ENCODE data around the gene TUB. TPM values are rescaled to one million over a fixed set of nuclear protein-coding genes. Genes with fewer than 3 reads are reported as not detected.
A peak's percentile ranks its signal among the peaks of the same experiment; 100 is the strongest.

The TUB gene
- total and polyA plus RNA-seq, 2 of the 13 experiments (the other 11 are each of a cell fraction or from before 2014, with no cell fraction given) = 4.3 to 5.6 TPM

DNA sequence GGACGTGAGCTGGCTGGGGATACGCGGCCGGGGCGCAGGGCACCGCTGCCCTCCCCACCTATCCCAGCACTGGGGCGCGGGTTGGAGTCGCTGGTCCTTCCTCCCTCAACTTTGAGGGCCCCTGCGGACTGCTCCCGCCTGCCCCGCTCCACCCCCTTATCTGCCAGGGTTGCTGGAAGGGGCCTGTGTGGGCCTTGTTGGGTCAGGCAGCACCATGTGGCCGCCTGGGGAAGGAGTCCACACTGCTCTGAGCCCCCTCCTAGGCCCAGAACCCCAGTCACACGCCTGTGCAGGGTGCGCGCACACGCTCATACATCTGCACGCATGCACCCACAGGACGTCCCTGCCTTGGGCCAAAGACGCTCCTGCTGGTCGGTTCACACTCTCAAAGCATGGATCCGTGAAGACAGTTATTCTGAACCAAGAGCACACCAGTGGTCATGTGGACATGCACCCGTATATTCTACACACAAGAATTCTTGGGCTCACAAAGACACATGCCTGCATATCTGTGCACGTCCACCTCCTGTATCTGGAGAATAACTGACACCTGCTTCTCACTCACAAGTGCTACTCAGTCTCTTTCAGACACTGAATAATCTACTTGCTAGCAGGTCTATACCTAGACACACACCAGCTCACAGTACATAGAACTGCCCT lies 710 bp downstream of the TUB start (continued):
- TF ChIP-seq, protein P1, sequence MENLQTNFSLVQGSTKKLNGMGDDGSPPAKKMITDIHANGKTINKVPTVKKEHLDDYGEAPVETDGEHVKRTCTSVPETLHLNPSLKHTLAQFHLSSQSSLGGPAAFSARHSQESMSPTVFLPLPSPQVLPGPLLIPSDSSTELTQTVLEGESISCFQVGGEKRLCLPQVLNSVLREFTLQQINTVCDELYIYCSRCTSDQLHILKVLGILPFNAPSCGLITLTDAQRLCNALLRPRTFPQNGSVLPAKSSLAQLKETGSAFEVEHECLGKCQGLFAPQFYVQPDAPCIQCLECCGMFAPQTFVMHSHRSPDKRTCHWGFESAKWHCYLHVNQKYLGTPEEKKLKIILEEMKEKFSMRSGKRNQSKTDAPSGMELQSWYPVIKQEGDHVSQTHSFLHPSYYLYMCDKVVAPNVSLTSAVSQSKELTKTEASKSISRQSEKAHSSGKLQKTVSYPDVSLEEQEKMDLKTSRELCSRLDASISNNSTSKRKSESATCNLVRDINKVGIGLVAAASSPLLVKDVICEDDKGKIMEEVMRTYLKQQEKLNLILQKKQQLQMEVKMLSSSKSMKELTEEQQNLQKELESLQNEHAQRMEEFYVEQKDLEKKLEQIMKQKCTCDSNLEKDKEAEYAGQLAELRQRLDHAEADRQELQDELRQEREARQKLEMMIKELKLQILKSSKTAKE (CRISPR knock-in tag; IDR thresholded peaks at IDR 0.05; ENCODE audit: borderline replicate concordance) = no peak
- TF ChIP-seq KDM2A (CRISPR knock-in tag; IDR thresholded peaks at IDR 0.05; ENCODE audit: borderline replicate concordance, low read depth) (peak; percentile 52; the same call in 1 of the 2 replicates), SAP130 (CRISPR knock-in tag; IDR thresholded peaks at IDR 0.05; ENCODE audit: low read depth) (no peak), REL (CRISPR knock-in tag; conservative IDR thresholded peaks at IDR 0.05) (no peak), ZNF33B (CRISPR knock-in tag; IDR thresholded peaks at IDR 0.05) (no peak), ZNF343 (CRISPR knock-in tag; IDR thresholded peaks at IDR 0.05) (no peak), KDM5A (IDR thresholded peaks at IDR 0.05; ENCODE audit: borderline replicate concordance, low read length) (no peak), ZNF232 (CRISPR knock-in tag; IDR thresholded peaks at IDR 0.05; ENCODE audit: borderline replicate concordance) (no peak), RAD51 (IDR thresholded peaks at IDR 0.05; ENCODE audit: borderline replicate concordance) (no peak), PHF8 (CRISPR knock-in tag; IDR thresholded peaks at IDR 0.05) (peak; percentile 61; the same call in 1 of the 2 replicates), ZNF749 (CRISPR knock-in tag; IDR thresholded peaks at IDR 0.05; ENCODE audit: borderline replicate concordance) (0 out of 2 replicates have a peak, but pooled peaks have one; percentile 29), ZFX (CRISPR knock-in tag; IDR thresholded peaks at IDR 0.05; ENCODE audit: low read depth) (peak; percentile 74), ZNF121 (CRISPR knock-in tag; IDR thresholded peaks at IDR 0.05) (no peak)
- TF ChIP-seq, protein P2, sequence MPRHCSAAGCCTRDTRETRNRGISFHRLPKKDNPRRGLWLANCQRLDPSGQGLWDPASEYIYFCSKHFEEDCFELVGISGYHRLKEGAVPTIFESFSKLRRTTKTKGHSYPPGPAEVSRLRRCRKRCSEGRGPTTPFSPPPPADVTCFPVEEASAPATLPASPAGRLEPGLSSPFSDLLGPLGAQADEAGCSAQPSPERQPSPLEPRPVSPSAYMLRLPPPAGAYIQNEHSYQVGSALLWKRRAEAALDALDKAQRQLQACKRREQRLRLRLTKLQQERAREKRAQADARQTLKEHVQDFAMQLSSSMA (CRISPR knock-in tag; IDR thresholded peaks at IDR 0.05) = 0 out of 2 replicates have a peak, but pooled peaks have one; percentile 34
- TF ChIP-seq, protein P3, sequence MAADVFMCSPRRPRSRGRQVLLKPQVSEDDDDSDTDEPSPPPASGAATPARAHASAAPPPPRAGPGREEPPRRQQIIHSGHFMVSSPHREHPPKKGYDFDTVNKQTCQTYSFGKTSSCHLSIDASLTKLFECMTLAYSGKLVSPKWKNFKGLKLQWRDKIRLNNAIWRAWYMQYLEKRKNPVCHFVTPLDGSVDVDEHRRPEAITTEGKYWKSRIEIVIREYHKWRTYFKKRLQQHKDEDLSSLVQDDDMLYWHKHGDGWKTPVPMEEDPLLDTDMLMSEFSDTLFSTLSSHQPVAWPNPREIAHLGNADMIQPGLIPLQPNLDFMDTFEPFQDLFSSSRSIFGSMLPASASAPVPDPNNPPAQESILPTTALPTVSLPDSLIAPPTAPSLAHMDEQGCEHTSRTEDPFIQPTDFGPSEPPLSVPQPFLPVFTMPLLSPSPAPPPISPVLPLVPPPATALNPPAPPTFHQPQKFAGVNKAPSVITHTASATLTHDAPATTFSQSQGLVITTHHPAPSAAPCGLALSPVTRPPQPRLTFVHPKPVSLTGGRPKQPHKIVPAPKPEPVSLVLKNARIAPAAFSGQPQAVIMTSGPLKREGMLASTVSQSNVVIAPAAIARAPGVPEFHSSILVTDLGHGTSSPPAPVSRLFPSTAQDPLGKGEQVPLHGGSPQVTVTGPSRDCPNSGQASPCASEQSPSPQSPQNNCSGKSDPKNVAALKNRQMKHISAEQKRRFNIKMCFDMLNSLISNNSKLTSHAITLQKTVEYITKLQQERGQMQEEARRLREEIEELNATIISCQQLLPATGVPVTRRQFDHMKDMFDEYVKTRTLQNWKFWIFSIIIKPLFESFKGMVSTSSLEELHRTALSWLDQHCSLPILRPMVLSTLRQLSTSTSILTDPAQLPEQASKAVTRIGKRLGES (CRISPR knock-in tag; IDR thresholded peaks at IDR 0.05; ENCODE audit: borderline replicate concordance) = no peak
- TF ChIP-seq, protein P4, sequence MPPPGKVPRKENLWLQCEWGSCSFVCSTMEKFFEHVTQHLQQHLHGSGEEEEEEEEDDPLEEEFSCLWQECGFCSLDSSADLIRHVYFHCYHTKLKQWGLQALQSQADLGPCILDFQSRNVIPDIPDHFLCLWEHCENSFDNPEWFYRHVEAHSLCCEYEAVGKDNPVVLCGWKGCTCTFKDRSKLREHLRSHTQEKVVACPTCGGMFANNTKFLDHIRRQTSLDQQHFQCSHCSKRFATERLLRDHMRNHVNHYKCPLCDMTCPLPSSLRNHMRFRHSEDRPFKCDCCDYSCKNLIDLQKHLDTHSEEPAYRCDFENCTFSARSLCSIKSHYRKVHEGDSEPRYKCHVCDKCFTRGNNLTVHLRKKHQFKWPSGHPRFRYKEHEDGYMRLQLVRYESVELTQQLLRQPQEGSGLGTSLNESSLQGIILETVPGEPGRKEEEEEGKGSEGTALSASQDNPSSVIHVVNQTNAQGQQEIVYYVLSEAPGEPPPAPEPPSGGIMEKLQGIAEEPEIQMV (CRISPR knock-in tag; IDR thresholded peaks at IDR 0.05; ENCODE audit: low read depth) = no peak
- TF ChIP-seq, protein P5, sequence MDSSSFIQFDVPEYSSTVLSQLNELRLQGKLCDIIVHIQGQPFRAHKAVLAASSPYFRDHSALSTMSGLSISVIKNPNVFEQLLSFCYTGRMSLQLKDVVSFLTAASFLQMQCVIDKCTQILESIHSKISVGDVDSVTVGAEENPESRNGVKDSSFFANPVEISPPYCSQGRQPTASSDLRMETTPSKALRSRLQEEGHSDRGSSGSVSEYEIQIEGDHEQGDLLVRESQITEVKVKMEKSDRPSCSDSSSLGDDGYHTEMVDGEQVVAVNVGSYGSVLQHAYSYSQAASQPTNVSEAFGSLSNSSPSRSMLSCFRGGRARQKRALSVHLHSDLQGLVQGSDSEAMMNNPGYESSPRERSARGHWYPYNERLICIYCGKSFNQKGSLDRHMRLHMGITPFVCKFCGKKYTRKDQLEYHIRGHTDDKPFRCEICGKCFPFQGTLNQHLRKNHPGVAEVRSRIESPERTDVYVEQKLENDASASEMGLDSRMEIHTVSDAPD (CRISPR knock-in tag; IDR thresholded peaks at IDR 0.05) = no peak
- TF ChIP-seq, protein P6, sequence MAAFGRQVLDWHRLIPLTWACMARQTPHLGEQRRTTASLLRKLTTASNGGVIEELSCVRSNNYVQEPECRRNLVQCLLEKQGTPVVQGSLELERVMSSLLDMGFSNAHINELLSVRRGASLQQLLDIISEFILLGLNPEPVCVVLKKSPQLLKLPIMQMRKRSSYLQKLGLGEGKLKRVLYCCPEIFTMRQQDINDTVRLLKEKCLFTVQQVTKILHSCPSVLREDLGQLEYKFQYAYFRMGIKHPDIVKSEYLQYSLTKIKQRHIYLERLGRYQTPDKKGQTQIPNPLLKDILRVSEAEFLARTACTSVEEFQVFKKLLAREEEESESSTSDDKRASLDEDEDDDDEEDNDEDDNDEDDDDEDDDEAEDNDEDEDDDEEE (CRISPR knock-in tag; IDR thresholded peaks at IDR 0.05) = no peak

Data from HepG2 (cell line).